ENCODE results near the gene C10orf120.

Gene C10orf120

DNA sequence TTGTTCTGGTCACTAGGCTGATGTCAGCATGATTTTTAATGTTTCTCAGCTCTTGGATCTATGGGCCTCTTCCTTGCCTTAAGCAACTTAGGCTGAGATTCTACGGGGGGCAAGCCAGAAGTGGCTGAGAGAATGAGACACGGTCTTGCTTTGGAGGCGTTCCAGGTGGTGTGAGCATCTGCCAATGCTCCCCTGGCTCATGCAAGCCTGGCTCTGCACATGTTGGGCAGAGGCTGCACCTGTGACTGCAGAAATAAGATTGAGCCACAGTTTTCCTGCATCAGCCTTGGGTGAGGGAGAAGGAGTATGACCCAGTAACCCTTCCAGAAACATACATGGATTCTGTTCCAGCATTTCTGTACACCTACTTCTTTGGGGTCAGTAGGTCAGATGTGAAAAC, 41.9 kb downstream of the C10orf120 start:
- no peak for DNase-seq (ENCODE audit: low read depth, low spot score)
- TF ChIP-seq, protein P1, sequence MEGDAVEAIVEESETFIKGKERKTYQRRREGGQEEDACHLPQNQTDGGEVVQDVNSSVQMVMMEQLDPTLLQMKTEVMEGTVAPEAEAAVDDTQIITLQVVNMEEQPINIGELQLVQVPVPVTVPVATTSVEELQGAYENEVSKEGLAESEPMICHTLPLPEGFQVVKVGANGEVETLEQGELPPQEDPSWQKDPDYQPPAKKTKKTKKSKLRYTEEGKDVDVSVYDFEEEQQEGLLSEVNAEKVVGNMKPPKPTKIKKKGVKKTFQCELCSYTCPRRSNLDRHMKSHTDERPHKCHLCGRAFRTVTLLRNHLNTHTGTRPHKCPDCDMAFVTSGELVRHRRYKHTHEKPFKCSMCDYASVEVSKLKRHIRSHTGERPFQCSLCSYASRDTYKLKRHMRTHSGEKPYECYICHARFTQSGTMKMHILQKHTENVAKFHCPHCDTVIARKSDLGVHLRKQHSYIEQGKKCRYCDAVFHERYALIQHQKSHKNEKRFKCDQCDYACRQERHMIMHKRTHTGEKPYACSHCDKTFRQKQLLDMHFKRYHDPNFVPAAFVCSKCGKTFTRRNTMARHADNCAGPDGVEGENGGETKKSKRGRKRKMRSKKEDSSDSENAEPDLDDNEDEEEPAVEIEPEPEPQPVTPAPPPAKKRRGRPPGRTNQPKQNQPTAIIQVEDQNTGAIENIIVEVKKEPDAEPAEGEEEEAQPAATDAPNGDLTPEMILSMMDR (IDR thresholded peaks at IDR 0.05; ENCODE audit: insufficient read depth, low read length, missing control alignments): no peak
- ChIA-PET CTCF (no interaction called here), POLR2A (no interaction called here)
- no peak overlapping the region for H3K4me3 ChIP-seq (ENCODE audit: low read depth, low read length)

DNA sequence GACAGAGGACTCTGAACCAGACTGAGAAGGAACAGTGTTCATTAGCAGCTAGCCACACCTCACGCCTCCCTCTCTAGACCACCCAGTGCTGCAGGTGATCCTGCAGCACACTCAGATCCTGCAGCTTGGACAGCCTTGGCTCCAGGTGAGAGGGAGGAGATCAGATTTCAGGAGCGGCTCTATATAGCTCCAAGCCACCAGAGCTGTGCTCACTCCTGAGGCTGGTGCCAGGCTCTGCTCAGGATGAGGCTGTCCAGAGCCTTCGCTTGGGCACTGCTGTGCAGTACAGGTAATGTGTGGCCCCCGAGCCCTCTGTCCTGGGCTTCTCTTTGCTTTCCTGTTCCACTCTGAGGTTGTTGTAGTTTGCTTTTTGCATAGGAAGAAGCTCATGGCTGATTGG, 42.4 kb downstream of the C10orf120 start:
- TF ChIP-seq, protein P1 (IDR thresholded peaks at IDR 0.05; ENCODE audit: insufficient read depth, low read length, missing control alignments): no peak

GRCh38 chr10:122656741-122657140, 42.9 kb downstream of the C10orf120 start:
- no peak for DNase-seq (ENCODE audit: low read depth, low spot score)
- TF ChIP-seq, protein P1 (IDR thresholded peaks at IDR 0.05; ENCODE audit: insufficient read depth, low read length, missing control alignments): no peak
- no peak overlapping the region for H3K4me3 ChIP-seq (ENCODE audit: low read depth, low read length)
- ChIA-PET CTCF (interaction anchor here (0.9 kb wide), 1 partner anchor 18 kb away, joined by 3 read pairs; no protein-coding TSS in a partner anchor), POLR2A (no interaction called here)

More for the DNA sequence above, 42.4 kb downstream of the C10orf120 start:
- CTCF ChIA-PET: interaction anchor here (0.9 kb wide), 1 partner anchor 17 kb away, joined by 3 read pairs; no protein-coding TSS in a partner anchor
- no peak overlapping the region for H3K4me3 ChIP-seq (ENCODE audit: low read depth, low read length)
- POLR2A ChIA-PET: no interaction called here
- no peak for DNase-seq (ENCODE audit: low read depth, low spot score)

DNA sequence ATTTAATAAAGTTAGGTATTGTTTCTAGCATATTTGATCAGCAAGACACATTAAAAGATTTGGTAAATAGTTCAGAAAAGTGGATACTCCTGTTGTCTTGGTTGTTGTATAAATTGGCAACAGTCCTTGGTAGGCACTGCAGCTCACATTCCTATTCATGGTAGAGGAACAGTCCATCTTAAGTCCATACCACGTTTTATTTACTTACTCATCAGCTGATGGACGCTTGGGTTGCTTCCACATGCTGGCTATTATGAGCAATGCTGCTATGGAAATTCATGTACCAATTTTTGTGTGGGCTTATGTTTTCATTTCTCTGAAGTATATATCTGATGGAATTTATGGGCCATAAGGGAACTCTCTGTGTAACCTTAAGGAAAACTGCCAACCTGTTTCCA, 43.3 kb downstream of the C10orf120 start:
- H3K4me3 ChIP-seq (ENCODE audit: low read depth, low read length): no peak overlapping the region
- POLR2A ChIA-PET: no interaction called here
- TF ChIP-seq, protein P1 (IDR thresholded peaks at IDR 0.05; ENCODE audit: insufficient read depth, low read length, missing control alignments): no peak
- DNase-seq (ENCODE audit: low read depth, low spot score): no peak
- CTCF ChIA-PET: interaction anchor here (0.9 kb wide), 1 partner anchor 18 kb away, joined by 3 read pairs; no protein-coding TSS in a partner anchor

DNA sequence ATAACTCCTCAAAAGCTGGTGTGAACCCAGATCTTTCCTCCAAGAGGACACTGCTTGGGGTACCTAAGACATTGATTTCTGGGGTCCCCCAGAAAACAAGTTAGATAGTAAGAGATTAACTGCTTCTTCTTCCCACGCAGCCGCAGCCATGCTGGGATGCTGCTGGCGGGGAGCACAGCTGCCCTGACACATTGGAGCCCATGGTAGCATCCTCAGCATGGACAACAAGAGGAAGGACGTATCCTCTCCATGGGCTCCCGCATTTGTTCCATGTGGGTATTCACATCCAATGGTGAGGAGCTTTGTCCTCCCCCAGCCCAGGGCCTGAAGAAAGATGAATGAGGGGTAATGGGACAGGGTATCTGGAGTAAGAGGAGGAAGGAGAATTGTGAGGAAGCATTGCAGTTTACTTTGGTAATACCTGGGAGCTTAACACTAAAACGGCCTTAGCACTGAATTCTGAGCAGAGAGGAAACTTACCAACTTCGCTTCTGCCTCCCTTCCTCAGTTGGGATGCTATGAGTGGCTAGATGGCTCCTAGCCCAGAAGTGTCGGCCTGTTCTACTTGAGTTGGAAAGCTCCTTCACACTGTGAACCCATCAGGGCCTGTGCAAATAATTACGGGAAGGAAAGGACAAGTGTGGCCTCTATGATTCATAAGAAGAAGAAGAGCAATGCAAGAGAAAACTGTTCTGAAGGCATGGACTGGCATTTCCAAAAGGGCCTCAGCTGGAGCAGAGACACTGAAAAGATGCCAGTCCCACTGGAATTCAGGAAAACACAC, 43.9 kb downstream of the C10orf120 start:
- ChIA-PET POLR2A (no interaction called here), CTCF (no interaction called here)
- no peak overlapping the region for H3K4me3 ChIP-seq (ENCODE audit: low read depth, low read length)
- TF ChIP-seq, protein P1 (IDR thresholded peaks at IDR 0.05; ENCODE audit: insufficient read depth, low read length, missing control alignments): no peak
- no peak for DNase-seq (ENCODE audit: low read depth, low spot score)

GRCh38 chr10:122650331-122650730, 49.3 kb downstream of the C10orf120 start:
- H3K4me3 ChIP-seq (ENCODE audit: low read depth, low read length): no peak overlapping the region
- CTCF ChIA-PET: interaction anchor here (1.1 to 2.2 kb wide), 2 partner anchors 11 to 306 kb away, joined by 3 to 10 read pairs; no protein-coding TSS in a partner anchor
- POLR2A ChIA-PET: no interaction called here
- TF ChIP-seq, protein P1 (IDR thresholded peaks at IDR 0.05; ENCODE audit: insufficient read depth, low read length, missing control alignments): no peak
- DNase-seq (ENCODE audit: low read depth, low spot score): no peak

Measured in AG04449 (cell line).